SK-N-MC (cell line): ENCODE results near the gene ETV6.

Source experiments
- DNase-seq: peaks from one replicate; pipeline ENCODE4 v3.0.0-alpha.2; 2011; ENCODE audit warnings: low read depth, low spot score
- H3K27ac ChIP-seq: fragments of 200-600 bp; sonication (generic); 2 replicates; pipeline ENCODE4 v1.5.1; 2016; ENCODE audit warnings: mixed run types
- H3K36me3 ChIP-seq: fragments of 200-600 bp; sonication (generic); 2 replicates; pipeline ENCODE4 v1.6.1; 2017; ENCODE audit warnings: antibody characterized with exemption, low read length, mixed read lengths; ENCODE audit not compliant: insufficient read depth
- H3K4me3 ChIP-seq: fragments of 200-600 bp; sonication (generic); 2 replicates; pipeline ENCODE4 v1.5.1; 2016
- H3K9ac ChIP-seq: fragments of 200-600 bp; sonication (generic); 2 replicates; pipeline ENCODE4 v1.8.0; 2017; ENCODE audit warnings: mixed run types, mixed read lengths; ENCODE audit not compliant: insufficient read length
- H3K9me3 ChIP-seq: fragments of 200-600 bp; sonication (generic); 2 replicates; pipeline ENCODE4 v1.6.1; 2017; ENCODE audit warnings: low read depth, mild to moderate bottlenecking, antibody characterized with exemption, low read length, moderate library complexity, mixed read lengths
- EZH2 ChIP-seq: fragments of 200-600 bp; sonication (generic); IDR thresholded peaks from one replicate; pipeline ENCODE4 v1.6.1; 2017; ENCODE audit warnings: antibody characterized with exemption
- FOXP2 ChIP-seq: optimal IDR thresholded peaks from 2 replicates; pipeline ENCODE3; 2011; ENCODE audit warnings: mild to moderate bottlenecking, moderate library complexity; ENCODE audit not compliant: insufficient read depth; ENCODE audit errors: extremely low read length, control extremely low read depth
- POLR2AphosphoS5 ChIP-seq: IDR thresholded peaks from 2 replicates; pipeline ENCODE4 v1.6.1; 2012; ENCODE audit warnings: mild to moderate bottlenecking, low read depth, low read length, borderline replicate concordance

The ETV6 gene

DNA sequence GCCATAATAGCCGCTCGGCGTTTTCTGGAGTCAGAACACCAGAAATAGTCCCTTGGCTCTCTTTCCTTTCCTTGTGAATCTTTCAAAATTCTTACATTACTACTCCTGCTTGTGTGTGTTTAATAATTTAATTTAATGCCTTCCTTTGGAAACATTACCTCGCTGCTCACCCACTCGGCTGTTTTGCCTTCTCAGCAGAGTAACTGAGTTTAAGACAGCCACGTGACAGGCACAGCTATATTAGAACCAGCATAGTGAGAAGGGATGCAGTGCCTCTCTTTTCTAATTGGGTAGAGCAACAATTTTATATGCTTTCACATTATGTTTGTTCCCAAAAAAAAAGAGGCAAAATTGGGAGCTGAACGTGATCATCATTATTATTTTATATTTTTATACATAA, 107.6 kb downstream of the ETV6 start:
- Histone ChIP-seq H3K27ac (no peak overlapping the region), H3K9ac (no peak overlapping the region), H3K4me3 (no peak overlapping the region), H3K9me3 (no peaks in the 10 kb centered on the region), H3K36me3 (no peaks in the 10 kb centered on the region)
- TF ChIP-seq FOXP2 (no peak), POLR2AphosphoS5 (no peak)
- DNase-seq = no peak

GRCh38 chr12:11757531-11757930, 108.1 kb downstream of the ETV6 start:
- Histone ChIP-seq H3K27ac (no peak overlapping the region), H3K9ac (no peak overlapping the region), H3K36me3 (no peaks in the 10 kb centered on the region), H3K9me3 (no peaks in the 10 kb centered on the region), H3K4me3 (no peak overlapping the region)
- no peak for TF ChIP-seq POLR2AphosphoS5
- no peak for TF ChIP-seq EZH2
- TF ChIP-seq FOXP2 = no peak
- no peak for DNase-seq

DNA sequence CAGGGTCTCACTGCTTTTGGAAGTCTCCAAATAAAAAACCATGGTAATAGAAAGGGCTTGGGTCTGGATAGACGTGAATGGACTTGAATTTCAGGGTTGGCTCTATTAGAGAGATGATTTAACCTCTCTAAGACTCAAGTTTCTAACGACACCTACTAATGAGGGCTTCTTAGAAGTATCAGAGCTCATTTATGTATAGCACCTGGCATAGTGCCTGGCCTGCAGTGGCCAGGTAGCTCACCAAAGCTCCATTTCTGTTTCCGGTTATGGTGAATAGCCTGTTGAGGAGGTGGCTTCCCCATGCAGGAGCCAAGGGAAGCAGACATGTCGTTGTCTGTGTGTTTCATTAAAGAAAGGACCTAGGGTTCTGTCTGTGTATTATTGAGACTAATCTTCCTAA, 108.6 kb downstream of the ETV6 start:
- no peak for DNase-seq
- no peaks in the 10 kb centered on the region for H3K36me3 ChIP-seq
- H3K4me3 ChIP-seq = no peak overlapping the region
- TF ChIP-seq EZH2 (no peak), POLR2AphosphoS5 (no peak), FOXP2 (no peak)
- no peaks in the 10 kb centered on the region for H3K9me3 ChIP-seq
- H3K9ac ChIP-seq = no peak overlapping the region
- no peak overlapping the region for H3K27ac ChIP-seq

GRCh38 chr12:11758510-11759493, 109.3 kb downstream of the ETV6 start:
- H3K9ac ChIP-seq = no peak overlapping the region
- no peak overlapping the region for H3K4me3 ChIP-seq
- H3K9me3 ChIP-seq = no peaks in the 10 kb centered on the region
- H3K36me3 ChIP-seq = no peaks in the 10 kb centered on the region
- TF ChIP-seq EZH2 (no peak), POLR2AphosphoS5 (no peak), FOXP2 (no peak)
- DNase-seq = no peak
- no peak overlapping the region for H3K27ac ChIP-seq

GRCh38 chr12:11759494-11759878, 110.0 kb downstream of the ETV6 start:
- no peak for DNase-seq
- Histone ChIP-seq H3K4me3 (no peak overlapping the region), H3K27ac (no peak overlapping the region), H3K9ac (no peak overlapping the region), H3K9me3 (no peaks in the 10 kb centered on the region), H3K36me3 (no peaks in the 10 kb centered on the region)
- TF ChIP-seq FOXP2 (no peak), POLR2AphosphoS5 (no peak), EZH2 (no peak)

DNA sequence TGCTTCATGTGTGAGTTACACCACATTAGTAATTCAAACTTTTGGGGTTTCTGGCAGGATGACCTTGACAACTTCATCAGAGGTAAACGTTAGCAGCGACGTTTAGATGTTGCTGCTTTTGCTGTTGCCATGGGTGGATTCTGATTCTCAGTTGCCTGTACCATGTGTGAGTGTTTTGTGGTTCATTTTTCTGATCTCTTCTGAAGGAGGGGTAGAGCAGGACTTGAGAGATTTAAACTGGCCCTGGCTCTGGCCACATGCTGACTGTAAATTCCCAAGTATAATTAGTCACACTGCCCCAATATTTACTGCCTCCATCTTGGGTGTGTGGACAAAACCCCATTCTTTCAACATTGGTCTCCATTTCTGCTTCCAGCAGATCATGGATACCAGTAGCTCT, 110.4 kb downstream of the ETV6 start:
- Histone ChIP-seq H3K4me3 (no peak overlapping the region), H3K9ac (no peak overlapping the region), H3K9me3 (no peaks in the 10 kb centered on the region), H3K36me3 (no peaks in the 10 kb centered on the region), H3K27ac (no peak overlapping the region)
- no peak for DNase-seq
- TF ChIP-seq POLR2AphosphoS5 = no peak
- TF ChIP-seq FOXP2 = no peak
- no peak for TF ChIP-seq EZH2

- no peak overlapping the region for H3K4me3 ChIP-seq
- DNase-seq = no peak
- H3K27ac ChIP-seq = no peak overlapping the region
Observed at GRCh38 chr12:11761869-11762567, 112.5 kb downstream of the ETV6 start.

GRCh38 chr12:11762723-11763326, 113.4 kb downstream of the ETV6 start:
- TF ChIP-seq EZH2 (no peak), FOXP2 (no peak), POLR2AphosphoS5 (no peak)
- H3K9me3 ChIP-seq = no peaks in the 10 kb centered on the region
- DNase-seq = no peak
- H3K36me3 ChIP-seq = no peaks in the 10 kb centered on the region
- H3K4me3 ChIP-seq = no peak overlapping the region
- no peak overlapping the region for H3K9ac ChIP-seq
- no peak overlapping the region for H3K27ac ChIP-seq

More at GRCh38 chr12:11761869-11762567, 112.5 kb downstream of the ETV6 start:
- Histone ChIP-seq H3K9me3 (no peaks in the 10 kb centered on the region), H3K9ac (no peak overlapping the region), H3K36me3 (no peaks in the 10 kb centered on the region)
- no peak for TF ChIP-seq POLR2AphosphoS5
- TF ChIP-seq FOXP2 = no peak
- no peak for TF ChIP-seq EZH2
